Motor neuron (in vitro differentiated cells): Measurements from ENCODE around the gene SOX1. TPM values are rescaled to one million over a fixed set of nuclear protein-coding genes. Genes with fewer than 3 reads are reported as not detected.

Source experiments
- ATAC-seq, 8 experiments: fragments of 200-7000 bp; cut with Tn5 transposase; replicated peaks in 6 of 8; 2 replicates each; pipeline ENCODE4 v1.8.0; 2021; ENCODE audit warnings: mild to moderate bottlenecking in 8 of 8, moderate library complexity in 8 of 8
- H3K27ac ChIP-seq, 2 donors: fragments of 250-450 bp; sonication (Bioruptor Pico); 2 replicates each; pipeline ENCODE4 v1.9.0; 2021; ENCODE audit warnings: antibody characterized with exemption in 2 of 2, mild to moderate bottlenecking in 2 of 2, moderate library complexity in 1 of 2
- H3K4me1 ChIP-seq, 2 donors: fragments of 250-450 bp; sonication (Bioruptor Pico); replicated peaks in 1 of 2; 2 replicates each; pipeline ENCODE4 v1.6.1; 2021; ENCODE audit warnings: antibody characterized with exemption in 2 of 2, mild to moderate bottlenecking in 2 of 2, moderate library complexity in 1 of 2
- H3K4me3 ChIP-seq, 5 donors: fragments of 250-450 bp; sonication (Bioruptor Pico); 2 replicates each; pipeline ENCODE4 v1.9.0; 2021; ENCODE audit warnings: antibody characterized with exemption in 5 of 5, mild to moderate bottlenecking in 5 of 5, moderate library complexity in 4 of 5
- WGBS, 10 experiments: fragments of 450-650 bp; shearing (Covaris generic); methylation state at CpG; one replicate each; pipeline ENCODE4 v1.0.0; 2022; 5-methylcytosine and 5-hydroxymethylcytosine counted together
- in situ Hi-C, 9 experiments: fragments of 400-800 bp; cut with MboI; loops; one replicate each; pipeline ENCODE4 v1.15.0; 2021; ENCODE audit warnings: low sequenced_read_pairs in 9 of 9, low pct_unique_long_range_greater_than_20kb in 2 of 9; ENCODE audit not compliant: unreplicated experiment in 9 of 9
- total RNA-seq, 8 experiments: library from RNA; unstranded; fragments of 300-600 nt; gene quantifications; 2 replicates each; pipeline versions ENCODE4 v1.2.3 to v1.2.4, GENCODE V29; 2022

The SOX1 gene
- total RNA-seq, result 1 to 10 TPM in 5 of 8 experiments, under 1 TPM in 3; 0.14 to 4.6 (median 2.5) TPM

DNA sequence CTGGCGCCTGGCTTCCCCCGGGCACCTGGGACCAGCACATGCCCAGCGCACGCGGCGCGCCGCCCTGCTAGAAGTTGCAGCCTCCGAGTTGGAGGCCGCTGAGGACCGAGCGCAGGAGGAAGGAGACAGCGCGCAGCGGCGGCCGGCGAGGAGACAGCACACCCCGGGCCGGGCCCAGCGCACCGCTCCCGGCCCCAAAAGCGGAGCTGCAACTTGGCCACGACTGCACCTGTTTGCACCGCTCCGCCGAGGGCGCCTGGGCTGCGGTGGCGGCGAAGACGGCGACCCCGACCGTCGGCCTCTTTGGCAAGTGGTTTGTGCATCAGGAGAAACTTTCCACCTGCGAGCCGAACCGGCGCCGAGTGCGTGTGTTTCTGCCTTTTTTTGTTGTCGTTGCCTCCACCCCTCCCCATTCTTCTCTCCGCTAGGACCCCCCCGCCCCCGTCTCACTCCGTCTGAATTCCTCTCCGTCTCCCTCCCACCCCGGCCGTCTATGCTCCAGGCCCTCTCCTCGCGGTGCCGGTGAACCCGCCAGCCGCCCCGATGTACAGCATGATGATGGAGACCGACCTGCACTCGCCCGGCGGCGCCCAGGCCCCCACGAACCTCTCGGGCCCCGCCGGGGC is at the start of gene SOX1:
Gene SOX1, plus strand, starts transcription at position 34 of the 626 bp plus-strand sequence. Its CDS starts 510 bp downstream, at position 544.
- Histone ChIP-seq H3K27ac (peak within 1 kb of the TSS in 1 of 2 donors; percentile 60), H3K4me3 (peak within 1 kb of the TSS; percentile 34 to 49 (median 46)), H3K4me1 (peaks cover 0 to 17% of the 10 kb centered on the region in 2 donors)
- 0% methylated on average over 2 to 7 of the region's 66 CpGs; no CpG with 5 or more reads in 8 of the 10 experiments for WGBS, 10 experiments
- ATAC-seq, result peak in 5 of 8 experiments; percentile 29 to 44 (median 42)
- in situ Hi-C loops, result loop anchor here in 5 of 9 experiments (25.0 kb wide), 3 partner anchors 95 to 530 kb away; no protein-coding TSS in a partner anchor

DNA sequence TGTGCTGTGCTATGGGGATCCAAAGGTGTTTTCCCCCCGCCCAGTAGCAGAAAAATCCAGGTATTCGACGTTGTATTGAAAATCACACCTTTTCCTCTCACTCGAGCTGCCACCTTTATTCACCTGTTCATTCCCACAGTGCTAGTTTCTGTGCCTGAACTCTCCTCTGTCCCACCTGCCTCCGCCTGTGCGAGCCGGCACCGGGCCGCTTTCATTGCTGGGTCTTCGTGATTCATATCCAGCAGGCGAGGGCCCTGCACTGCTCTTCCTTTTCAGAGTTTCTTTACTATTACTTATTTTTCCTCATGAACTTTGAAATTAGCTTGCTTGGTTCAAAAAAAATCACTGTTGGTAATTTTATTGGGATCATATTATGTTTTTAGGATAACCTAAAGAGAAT is 42.4 kb upstream of the SOX1 start:
- Histone ChIP-seq H3K4me1 (no peaks in the 10 kb centered on the region), H3K27ac (no peak overlapping the region), H3K4me3 (no peak overlapping the region)
- 32 to 95% (median 76%) methylated on average over 1 to 7 of the region's 11 CpGs for WGBS, 10 experiments
- no peak for ATAC-seq
- in situ Hi-C loops, result no loop called here

- H3K4me3 ChIP-seq, result no peak overlapping the region
- WGBS, 10 experiments, result no CpG with 5 or more reads among the region's 11 CpGs
- no peak overlapping the region for H3K27ac ChIP-seq
- ATAC-seq, result no peak
- peaks cover 0 to 7% of the 10 kb centered on the region in 2 donors for H3K4me1 ChIP-seq
- in situ Hi-C loops, result no loop called here
These were observed 39.7 kb upstream of the SOX1 start for GRCh38 chr13:112027250-112027649.

DNA sequence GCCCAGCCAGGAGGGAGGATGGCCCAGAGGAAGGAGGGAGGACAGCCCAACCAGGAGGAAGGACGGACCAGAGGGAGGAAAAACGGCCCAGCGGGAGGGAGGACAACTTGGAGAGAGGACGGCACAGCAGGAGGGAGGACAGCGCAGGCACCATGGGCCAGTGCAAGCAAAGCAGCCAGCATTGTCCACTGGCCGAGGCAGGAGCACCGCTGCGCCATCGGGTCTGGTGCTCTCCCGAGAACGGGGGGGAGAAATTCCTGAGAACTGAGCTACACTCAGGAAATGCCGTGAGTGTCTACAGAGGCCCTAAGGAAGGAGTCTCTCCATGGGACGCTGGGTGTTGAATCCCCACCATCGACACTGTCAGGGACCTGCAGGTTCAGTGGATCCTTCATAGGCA is 38.5 kb upstream of the SOX1 start:
- no peak for ATAC-seq
- in situ Hi-C loops, result no loop called here
- peaks cover 0 to 7% of the 10 kb centered on the region in 2 donors for H3K4me1 ChIP-seq
- H3K27ac ChIP-seq, result no peak overlapping the region
- no peak overlapping the region for H3K4me3 ChIP-seq
- WGBS, 10 experiments, result 69 to 100% (median 81%) methylated on average over 1 to 5 of the region's 14 CpGs; no CpG with 5 or more reads in 7 of the 10 experiments

DNA sequence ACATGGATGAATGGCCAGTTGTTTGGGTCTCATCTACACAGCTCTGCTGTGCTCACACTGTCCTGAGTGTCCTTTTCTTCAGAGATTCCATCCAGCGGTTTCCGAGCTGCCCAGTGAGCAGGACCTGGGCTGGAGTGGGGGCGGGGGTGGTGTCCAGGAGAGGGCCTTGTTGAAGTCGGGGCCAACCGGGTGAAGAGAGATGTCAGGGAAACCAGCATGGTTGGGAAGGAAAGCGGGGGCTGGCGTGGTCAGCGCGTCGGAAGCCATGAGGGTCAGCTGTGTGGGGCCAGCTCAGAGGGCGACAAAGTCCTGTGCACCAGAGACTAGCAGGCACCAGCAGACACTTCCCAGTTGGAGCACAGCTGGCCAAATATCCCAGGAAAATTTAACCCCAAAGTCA is 37.8 kb upstream of the SOX1 start:
- Histone ChIP-seq H3K4me3 (no peak overlapping the region), H3K4me1 (peaks cover 0 to 7% of the 10 kb centered on the region in 2 donors), H3K27ac (no peak overlapping the region)
- in situ Hi-C loops, result no loop called here
- no peak for ATAC-seq
- WGBS, 10 experiments, result 60 to 89% (median 70%) methylated on average over 1 to 5 of the region's 11 CpGs; no CpG with 5 or more reads in 7 of the 10 experiments

- in situ Hi-C loops, result no loop called here
- Histone ChIP-seq H3K4me3 (no peak overlapping the region), H3K4me1 (peaks cover 0 to 7% of the 10 kb centered on the region in 2 donors), H3K27ac (no peak overlapping the region)
- ATAC-seq, result peak in 5 of 8 experiments; percentile 83 to 99 (median 89)
- WGBS, 10 experiments, result 9 to 100% (median 71%) methylated on average over 1 to 13 of the region's 18 CpGs; no CpG with 5 or more reads in 1 of the 10 experiments
These were observed 34.6 kb upstream of the SOX1 start for GRCh38 chr13:112032186-112032993.

DNA sequence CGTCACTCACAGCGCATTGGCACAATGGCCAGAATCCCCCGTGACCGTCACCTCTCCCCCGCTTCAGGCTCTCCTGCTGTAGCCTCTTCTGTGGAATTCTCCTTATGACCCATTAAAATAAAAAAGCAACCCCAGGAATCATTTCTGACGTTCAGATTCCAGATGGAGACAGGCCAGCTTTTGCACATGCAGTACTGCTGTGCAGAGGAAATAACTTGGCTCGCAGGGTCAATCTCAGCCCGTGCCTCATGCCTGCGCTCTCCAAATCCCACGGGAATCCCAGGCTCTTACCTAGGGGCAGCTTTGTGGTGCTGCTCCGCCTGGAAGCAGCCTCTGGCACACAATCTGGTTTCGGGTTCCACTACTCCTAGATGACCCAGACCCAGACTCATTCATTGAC is 32.7 kb upstream of the SOX1 start:
- 7 to 89% (median 39%) methylated on average over 1 to 7 of the region's 12 CpGs; no CpG with 5 or more reads in 6 of the 10 experiments for WGBS, 10 experiments
- Histone ChIP-seq H3K4me1 (peaks cover 0 to 7% of the 10 kb centered on the region in 2 donors), H3K27ac (no peak overlapping the region), H3K4me3 (no peak overlapping the region)
- ATAC-seq, result no peak
- in situ Hi-C loops, result no loop called here

- H3K4me3 ChIP-seq, result no peak overlapping the region
- ATAC-seq, result no peak
- in situ Hi-C loops, result no loop called here
- no peak overlapping the region for H3K27ac ChIP-seq
- 24 to 100% (median 73%) methylated on average over 1 to 3 of the region's 6 CpGs; no CpG with 5 or more reads in 4 of the 10 experiments for WGBS, 10 experiments
- peaks cover 0 to 7% of the 10 kb centered on the region in 2 donors for H3K4me1 ChIP-seq
These were observed 32.1 kb upstream of the SOX1 start for GRCh38 chr13:112034846-112035245.

GRCh38 chr13:112042496-112042895 is 24.5 kb upstream of the SOX1 start:
- in situ Hi-C loops, result no loop called here
- Histone ChIP-seq H3K27ac (no peak overlapping the region), H3K4me1 (no peaks in the 10 kb centered on the region), H3K4me3 (no peak overlapping the region)
- WGBS, 10 experiments, result 36 to 100% (median 78%) methylated on average over 1 to 3 of the region's 4 CpGs; no CpG with 5 or more reads in 2 of the 10 experiments
- no peak for ATAC-seq

GRCh38 chr13:112052213-112052612 is 14.7 kb upstream of the SOX1 start:
- in situ Hi-C loops, result loop anchor here in 5 of 9 experiments (25.0 kb wide), 3 partner anchors 110 to 515 kb away; no protein-coding TSS in a partner anchor

DNA sequence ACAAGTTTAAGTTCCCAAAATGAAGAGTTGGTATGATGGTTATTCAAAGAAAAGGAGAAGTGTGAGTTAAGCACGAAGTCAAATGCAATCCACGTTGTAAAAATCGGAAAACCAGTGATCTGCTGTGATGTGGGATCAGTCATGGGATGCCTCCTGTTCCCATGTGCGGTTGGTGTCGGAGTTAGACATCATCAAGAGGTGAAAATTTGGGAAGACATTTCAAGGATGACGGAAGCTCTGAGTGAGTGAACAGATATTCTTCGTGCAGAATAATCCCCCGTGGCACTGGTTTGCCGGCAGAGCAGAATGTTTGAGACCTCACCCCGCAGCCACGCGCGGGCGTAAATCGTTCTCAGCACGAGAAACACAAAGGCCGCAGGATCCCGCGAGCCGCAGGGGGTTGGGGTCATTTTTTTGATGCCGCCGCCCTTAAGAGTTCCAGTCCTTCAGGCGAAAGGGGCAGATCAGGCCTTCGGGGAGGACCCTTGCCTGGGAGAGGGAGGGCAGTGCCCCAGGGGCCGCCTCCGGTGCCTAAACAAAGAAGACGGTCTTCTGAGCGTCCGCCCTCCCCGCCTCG is 13.7 kb upstream of the SOX1 start:
- 0 to 53% (median 15%) methylated on average over 3 to 20 of the region's 31 CpGs for WGBS, 10 experiments
- ATAC-seq, result peak in 1 of 8 experiments; percentile 6
- in situ Hi-C loops, result loop anchor here in 5 of 9 experiments (25.0 kb wide), 3 partner anchors 109 to 516 kb away; no protein-coding TSS in a partner anchor
- Histone ChIP-seq H3K4me3 (no peak overlapping the region), H3K27ac (no peak overlapping the region), H3K4me1 (peaks cover 4 to 13% of the 10 kb centered on the region in 2 donors)

More at GRCh38 chr13:112052213-112052612, 14.7 kb upstream of the SOX1 start:
- Histone ChIP-seq H3K4me3 (no peak overlapping the region), H3K27ac (no peak overlapping the region), H3K4me1 (peaks cover 0 to 10% of the 10 kb centered on the region in 2 donors)
- no peak for ATAC-seq
- WGBS, 10 experiments, result 21 to 67% (median 58%) methylated on average over 6 to 11 of the region's 13 CpGs; no CpG with 5 or more reads in 4 of the 10 experiments

GRCh38 chr13:112053744-112054615 is 13.0 kb upstream of the SOX1 start:
- H3K4me3 ChIP-seq, result peak overlapping the region in 1 of 5 donors; percentile 7
- in situ Hi-C loops, result loop anchor here in 5 of 9 experiments (25.0 kb wide), 3 partner anchors 108 to 517 kb away; no protein-coding TSS in a partner anchor
- ATAC-seq, result peak in 4 of 8 experiments; percentile 10 to 31 (median 20)
- peaks cover 4 to 13% of the 10 kb centered on the region in 2 donors for H3K4me1 ChIP-seq
- WGBS, 10 experiments, result 0 to 12% (median 1%) methylated on average over 1 to 16 of the region's 63 CpGs; no CpG with 5 or more reads in 1 of the 10 experiments
- no peak overlapping the region for H3K27ac ChIP-seq
